H4 (cell line): ENCODE measurements around the gene ZNF213. TPM values are rescaled to one million over a fixed set of nuclear protein-coding genes. Genes with fewer than 3 reads are reported as not detected.
A peak's percentile ranks its signal among the peaks of the same experiment; 100 is the strongest.

Source experiments
- DNase-seq: peaks from one replicate; pipeline ENCODE4 v3.0.0-alpha.2; 2015; ENCODE audit warnings: low spot score
- total RNA-seq: library from RNA; depleted of rRNA; stranded (reverse); fragments of >200 nt; shearing (Covaris generic); gene quantifications from 2 replicates; pipeline ENCODE4 v1.2.3, GENCODE V29; 2014; rRNA removed

ZNF213 gene, protein sequence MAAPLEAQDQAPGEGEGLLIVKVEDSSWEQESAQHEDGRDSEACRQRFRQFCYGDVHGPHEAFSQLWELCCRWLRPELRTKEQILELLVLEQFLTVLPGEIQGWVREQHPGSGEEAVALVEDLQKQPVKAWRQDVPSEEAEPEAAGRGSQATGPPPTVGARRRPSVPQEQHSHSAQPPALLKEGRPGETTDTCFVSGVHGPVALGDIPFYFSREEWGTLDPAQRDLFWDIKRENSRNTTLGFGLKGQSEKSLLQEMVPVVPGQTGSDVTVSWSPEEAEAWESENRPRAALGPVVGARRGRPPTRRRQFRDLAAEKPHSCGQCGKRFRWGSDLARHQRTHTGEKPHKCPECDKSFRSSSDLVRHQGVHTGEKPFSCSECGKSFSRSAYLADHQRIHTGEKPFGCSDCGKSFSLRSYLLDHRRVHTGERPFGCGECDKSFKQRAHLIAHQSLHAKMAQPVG
- total RNA-seq: 2.0 and 3.9 TPM in 2 replicates

DNA sequence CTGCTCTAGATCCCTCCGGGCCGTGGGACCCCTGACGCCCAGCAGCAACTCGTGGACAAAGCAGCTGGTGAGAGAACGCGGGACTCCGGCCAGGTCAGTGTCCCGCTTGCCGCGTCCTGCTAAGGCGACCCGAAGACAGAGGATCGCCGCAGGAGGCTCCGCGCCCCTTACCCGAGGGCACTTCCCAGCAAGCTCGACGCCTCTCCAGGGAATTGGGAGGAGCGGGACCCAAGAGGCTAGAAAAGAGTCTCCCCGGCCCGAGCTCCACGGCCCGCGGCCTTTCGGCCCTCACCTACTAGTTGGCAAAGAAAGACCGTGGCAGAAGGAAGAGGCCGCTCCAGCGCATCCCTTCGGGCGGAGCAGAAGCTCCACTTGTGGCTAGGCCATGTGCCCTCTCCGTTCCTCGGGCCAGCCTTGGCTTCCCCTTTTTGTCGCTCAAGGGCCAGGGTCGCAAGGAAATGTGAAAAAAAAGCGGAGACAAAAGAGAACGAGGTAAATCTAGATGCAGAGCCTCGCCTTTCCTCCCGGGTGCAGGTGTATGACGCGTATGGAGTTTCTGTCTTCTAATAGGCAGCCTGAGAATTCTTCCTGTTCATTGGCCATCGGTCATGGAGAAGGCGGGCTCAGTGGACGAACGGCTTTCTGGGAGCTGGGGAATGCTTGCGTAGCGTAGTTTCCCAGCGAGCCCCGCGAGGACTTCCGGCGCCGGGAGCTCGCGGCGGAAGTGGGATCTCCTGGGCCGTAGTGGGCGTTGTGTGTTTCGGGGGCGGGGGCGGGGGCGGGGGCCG is at the start of gene ZNF213:
Gene ZNF213 (plus strand): TSS at position 692 of the 788 bp plus-strand sequence. CDS start 2,252 bp downstream, outside the sequence.
- peak; percentile 99 for DNase-seq

- no peak for DNase-seq
Measured at GRCh38 chr16:3085868-3086595, 48.8 kb upstream of the ZNF213 start.

DNA sequence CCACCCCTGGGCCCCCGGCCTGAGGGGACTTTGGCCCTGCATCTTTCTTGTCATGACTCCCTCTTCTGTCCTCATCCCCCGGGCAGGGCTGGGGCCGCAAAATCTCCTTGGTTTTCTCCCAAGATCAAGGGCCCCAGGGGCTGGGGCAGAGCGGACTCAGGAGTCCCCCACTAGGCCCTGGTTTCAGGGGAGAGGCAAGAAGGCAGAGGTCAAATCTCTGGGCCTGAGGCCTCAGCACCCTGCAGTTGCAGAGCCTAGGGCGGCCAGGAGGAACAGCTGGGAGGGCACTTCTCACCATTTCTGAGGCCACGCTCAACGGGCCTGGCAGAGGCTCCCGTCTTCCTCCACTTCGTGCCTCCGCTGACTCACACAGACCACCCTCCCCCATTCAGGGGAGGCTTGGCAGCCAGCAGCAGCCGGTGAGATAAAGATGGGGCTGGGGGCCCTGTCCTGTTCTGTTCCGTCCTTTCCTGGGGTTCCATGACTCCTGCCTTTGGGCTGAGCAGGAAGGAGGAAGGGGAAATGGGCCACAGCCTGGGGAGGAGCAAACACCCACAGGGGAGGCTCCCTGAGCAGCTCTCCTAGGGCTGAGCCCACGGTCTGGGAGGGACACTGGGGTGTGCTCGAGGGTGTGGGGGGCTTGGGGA is 48.1 kb upstream of the ZNF213 start:
- no peak for DNase-seq

DNA sequence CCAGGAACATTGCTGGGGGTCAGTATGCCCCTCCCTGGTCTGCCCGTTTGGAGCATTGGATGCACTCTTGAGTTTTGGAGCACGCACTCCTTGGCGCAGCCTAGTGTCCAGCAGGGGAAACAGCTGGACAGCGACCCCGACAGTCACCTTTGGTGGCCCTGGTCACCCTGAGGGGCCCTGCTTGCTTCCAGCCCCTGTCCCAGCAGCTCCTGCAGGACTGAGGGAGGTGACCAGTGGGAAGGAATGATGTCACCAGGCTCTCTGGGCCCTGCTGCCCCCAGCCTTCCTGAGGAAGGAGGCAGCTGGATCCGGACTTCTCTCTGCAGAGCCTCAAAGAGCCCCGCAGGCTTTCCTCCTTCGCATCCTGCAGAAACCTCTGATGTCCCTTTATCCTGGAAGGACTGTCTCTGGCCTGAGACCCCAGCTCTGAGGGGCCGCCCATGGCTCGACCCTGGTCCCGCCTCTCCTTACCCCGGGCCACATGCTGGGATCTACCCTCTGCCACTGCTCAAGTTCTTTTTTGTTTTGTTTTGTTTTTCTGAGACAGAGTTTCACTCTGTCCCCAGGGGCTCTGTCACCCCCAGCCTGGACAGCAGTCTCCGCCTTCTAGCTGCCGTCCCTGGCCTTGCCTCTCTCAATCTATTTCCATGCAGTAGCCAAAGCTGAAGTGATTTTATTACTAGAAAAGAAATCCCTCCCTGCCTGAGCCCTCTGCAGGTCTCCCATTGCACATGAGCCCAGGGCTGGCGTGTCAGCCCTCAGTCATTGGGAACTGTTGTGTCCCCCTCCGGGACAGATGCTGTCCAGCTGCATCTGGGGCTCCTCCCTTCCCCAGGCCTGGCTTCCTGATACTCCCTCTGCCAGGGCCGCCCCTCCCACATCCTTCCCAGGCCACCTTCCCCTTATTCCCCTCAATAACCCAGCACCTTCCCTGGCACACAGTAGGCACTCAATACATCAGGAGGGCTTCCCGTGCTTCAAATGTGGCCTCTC is 47.3 kb upstream of the ZNF213 start:
- DNase-seq: no peak

DNA sequence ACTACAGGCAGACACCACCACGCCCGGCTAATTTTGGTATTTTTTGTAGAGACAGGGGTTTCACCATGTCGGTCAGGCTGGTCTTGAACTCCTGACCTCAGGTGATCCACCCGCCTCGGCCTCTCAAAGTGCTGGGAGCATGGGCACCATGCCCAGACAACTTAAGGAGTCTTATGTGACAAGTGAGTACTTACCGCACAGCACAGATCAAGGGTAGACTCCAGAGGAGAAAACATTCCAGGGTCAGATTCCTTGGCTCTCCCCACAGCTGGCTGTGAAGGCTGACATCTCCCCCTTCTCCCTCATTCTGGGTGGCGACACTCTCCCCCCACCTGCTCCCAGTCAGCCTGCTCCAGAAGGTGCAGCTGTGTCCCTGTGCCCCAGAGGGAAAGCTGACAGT is 46.4 kb upstream of the ZNF213 start:
- DNase-seq: no peak

DNA sequence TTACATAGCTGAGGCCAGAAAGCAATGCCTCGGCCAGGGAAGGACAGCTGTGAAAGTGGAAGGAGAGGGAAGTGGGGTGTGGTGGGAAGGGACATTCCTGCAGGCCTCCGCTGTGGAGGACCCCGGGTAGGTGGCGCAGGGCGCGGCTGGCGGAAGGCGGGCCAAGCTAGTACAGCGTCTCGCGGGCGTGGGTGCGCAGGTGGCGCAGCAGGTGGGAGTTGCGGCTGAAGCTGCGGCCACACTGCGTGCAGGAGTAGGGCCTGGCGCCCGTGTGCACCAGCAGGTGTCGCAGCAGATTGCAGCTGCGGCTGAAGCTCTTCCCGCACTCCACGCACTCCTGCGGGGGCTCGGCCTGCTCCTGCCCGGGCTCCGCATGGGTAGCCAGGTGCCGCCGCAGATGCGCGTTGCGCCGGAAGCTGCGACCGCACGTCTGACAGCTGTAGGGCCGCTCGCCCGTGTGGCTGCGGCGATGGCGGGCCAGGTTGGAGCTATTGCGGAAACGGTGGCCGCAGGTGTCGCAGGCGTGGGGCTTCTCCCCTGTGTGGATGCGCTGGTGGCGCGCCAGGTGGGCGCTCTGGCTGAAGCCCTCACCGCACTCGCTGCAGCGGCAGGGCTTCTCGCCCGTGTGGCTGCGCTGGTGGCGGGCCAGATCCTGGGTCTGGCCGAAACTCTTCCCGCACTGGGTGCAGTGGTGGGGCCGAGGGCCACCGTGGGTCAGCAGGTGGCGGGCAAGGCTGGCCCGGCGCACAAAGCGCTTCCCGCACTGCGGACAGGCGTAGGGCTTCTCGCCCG is 45.7 kb upstream of the ZNF213 start:
- no peak for DNase-seq

GRCh38 chr16:3089717-3090592 is 44.9 kb upstream of the ZNF213 start:
- no peak for DNase-seq

- no peak for DNase-seq
Measured at GRCh38 chr16:3091551-3091950, 43.3 kb upstream of the ZNF213 start.

- DNase-seq: no peak
Measured at GRCh38 chr16:3092501-3092941, 42.3 kb upstream of the ZNF213 start.

DNA sequence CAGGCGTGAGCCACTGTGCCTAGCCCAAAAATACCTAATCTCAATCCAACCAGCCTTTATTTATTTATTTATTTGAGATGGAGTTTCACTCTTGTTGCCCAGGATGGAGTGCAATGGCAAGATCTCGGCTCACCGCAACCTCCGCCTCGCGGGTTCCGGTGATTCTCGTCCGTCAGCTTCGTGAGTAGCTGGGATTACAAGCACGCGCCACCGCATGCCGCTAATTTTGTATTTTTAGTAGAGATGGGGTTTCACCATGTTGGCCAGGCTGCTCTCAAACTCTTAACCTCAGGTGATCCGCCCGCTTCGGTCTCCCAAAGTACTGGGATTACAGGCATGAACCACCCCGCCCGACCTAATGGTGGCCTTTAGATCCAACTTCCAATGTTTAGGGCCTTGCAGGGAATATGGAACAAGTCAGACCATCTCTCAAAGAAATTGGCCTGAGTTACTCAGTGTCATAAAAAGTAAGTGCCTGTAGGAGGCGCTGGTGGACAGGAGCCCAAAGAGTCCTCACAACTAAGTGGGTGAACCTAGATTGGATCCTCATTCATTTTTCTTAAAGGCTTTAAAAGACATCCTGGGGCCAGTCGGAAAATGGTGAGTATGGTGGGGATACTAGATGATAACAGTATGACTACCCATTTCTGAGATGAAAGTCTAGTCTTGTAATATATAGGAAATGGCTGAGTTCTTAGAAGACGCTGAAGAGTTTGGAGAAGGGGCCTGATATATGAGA is 40.4 kb upstream of the ZNF213 start:
- peak; percentile 38 for DNase-seq

- no peak for DNase-seq
Measured at GRCh38 chr16:3095869-3096268, 39.0 kb upstream of the ZNF213 start.

DNA sequence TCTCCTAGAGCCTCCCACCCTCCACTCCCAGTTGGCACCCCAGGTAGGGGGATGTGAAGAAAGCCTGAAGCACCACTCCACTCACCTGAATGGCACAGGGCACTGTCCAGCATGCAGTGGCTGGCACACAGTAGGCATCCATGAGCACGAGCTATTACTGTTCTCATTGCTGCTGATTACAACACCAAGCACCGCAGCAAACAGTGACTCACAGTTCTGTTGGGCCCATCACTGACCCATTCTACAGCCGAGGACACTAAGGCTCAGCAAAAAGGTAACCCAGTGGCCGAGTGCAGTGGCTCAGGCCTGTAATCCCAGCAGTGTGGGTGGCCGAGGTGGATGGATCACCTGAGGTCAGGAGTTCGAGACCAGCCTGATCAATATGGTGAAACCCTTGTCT is 38.5 kb upstream of the ZNF213 start:
- DNase-seq: no peak

- no peak for DNase-seq
Measured at GRCh38 chr16:3097266-3097665, 37.6 kb upstream of the ZNF213 start.

- DNase-seq: no peak
Measured at GRCh38 chr16:3098459-3099394, 36.1 kb upstream of the ZNF213 start, which contains the start of gene ZSCAN10. Gene ZSCAN10 (minus strand): TSS chr16:3099294. CDS start chr16:3092937, 6,357 bp downstream.

DNA sequence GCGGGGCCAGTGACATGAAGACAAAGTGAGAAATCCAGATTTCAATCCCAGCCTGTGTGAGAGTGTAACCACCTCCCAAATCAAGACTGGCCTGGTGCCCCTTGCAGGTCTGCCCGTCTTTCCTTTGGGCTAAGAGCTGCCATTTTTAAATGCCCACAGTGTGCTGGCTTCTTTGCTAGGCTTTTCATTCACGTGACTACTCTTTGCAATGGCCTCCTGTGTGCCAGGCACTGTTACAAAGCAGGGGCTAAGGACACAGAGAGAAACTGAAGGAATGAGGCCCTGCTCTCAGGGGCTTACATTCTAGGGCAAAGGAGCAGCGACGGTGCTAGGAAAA is 35.5 kb upstream of the ZNF213 start:
- no peak for DNase-seq

DNA sequence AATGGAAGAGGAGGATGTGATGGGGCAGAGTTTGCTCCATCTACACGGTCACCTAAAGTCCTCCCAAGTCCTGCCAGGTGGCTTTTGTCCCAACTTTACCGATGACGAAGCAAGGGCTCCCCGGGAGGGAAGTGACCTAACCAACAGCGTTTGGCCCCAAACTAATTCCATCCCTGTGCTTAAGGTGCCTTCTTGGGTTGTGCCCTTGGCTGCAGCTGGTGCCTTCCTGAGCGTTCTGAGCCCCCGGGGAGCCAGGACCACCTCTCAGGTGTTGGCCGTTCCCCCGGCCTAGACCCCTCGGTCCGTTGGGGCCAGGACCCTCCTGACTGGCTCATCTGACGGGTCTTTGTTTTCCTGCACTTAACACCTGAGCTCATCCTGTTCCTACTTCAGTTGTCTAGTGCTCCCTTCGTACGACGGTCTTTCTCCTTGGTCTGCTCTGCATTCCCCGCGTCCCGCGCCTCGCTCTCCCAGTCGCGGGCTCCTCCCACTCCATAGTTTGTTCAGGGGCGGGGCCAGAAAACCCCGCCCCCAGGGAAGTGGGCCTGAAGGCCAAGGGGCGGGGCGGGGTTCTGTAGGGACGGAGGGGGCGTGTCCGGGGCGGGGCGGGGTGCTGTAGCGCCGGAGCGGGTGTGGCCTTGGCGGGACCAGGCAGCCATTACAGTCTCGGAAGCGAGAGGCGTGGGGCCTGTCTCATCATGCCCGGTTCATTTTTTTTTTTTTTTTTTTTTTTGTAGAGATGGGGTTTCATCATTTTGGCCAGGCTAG is 34.9 kb upstream of the ZNF213 start:
- peak; percentile 59 for DNase-seq
